ENCODE results near the gene MED12L.

Gene MED12L

GRCh38 chr3:151434151-151434890, 348.9 kb downstream of the MED12L start:
- no peak overlapping the region for H3K4me3 ChIP-seq (ENCODE audit: low read depth in 1 of 2, low read length in 2 of 2)
- H3K36me3 ChIP-seq (ENCODE audit: control insufficient read depth in 1 of 2, insufficient read depth in 2 of 2, low read length in 2 of 2): no peaks in the 10 kb centered on the region
- no peak overlapping the region for H3K27ac ChIP-seq (ENCODE audit: low read length)
- no peaks in the 10 kb centered on the region for H3K9me3 ChIP-seq (ENCODE audit: control insufficient read depth in 1 of 2, low read length in 2 of 2)
- H3K4me1 ChIP-seq (ENCODE audit: control insufficient read depth in 1 of 2, insufficient read depth in 2 of 2, low read length in 2 of 2): no peaks in the 10 kb centered on the region
- no peaks in the 10 kb centered on the region for H3K27me3 ChIP-seq (ENCODE audit: low read depth, low read length)

- Histone ChIP-seq H3K36me3 (ENCODE audit: control insufficient read depth in 1 of 2, insufficient read depth in 2 of 2, low read length in 2 of 2) (no peaks in the 10 kb centered on the region), H3K27me3 (ENCODE audit: low read depth, low read length) (no peaks in the 10 kb centered on the region), H3K4me3 (ENCODE audit: low read depth in 1 of 2, low read length in 2 of 2) (no peak overlapping the region), H3K9me3 (ENCODE audit: control insufficient read depth in 1 of 2, low read length in 2 of 2) (no peaks in the 10 kb centered on the region), H3K4me1 (ENCODE audit: control insufficient read depth in 1 of 2, insufficient read depth in 2 of 2, low read length in 2 of 2) (no peaks in the 10 kb centered on the region), H3K27ac (ENCODE audit: low read length) (no peak overlapping the region)
Measured at GRCh38 chr3:151436675-151437446, 351.4 kb downstream of the MED12L start.

- H3K4me1 ChIP-seq (ENCODE audit: control insufficient read depth in 1 of 2, insufficient read depth in 2 of 2, low read length in 2 of 2): no peaks in the 10 kb centered on the region
- no peaks in the 10 kb centered on the region for H3K36me3 ChIP-seq (ENCODE audit: control insufficient read depth in 1 of 2, insufficient read depth in 2 of 2, low read length in 2 of 2)
- no peaks in the 10 kb centered on the region for H3K9me3 ChIP-seq (ENCODE audit: control insufficient read depth in 1 of 2, low read length in 2 of 2)
- no peak overlapping the region for H3K27ac ChIP-seq (ENCODE audit: low read length)
- no peak overlapping the region for H3K4me3 ChIP-seq (ENCODE audit: low read depth in 1 of 2, low read length in 2 of 2)
- H3K27me3 ChIP-seq (ENCODE audit: low read depth, low read length): no peaks in the 10 kb centered on the region
Measured at GRCh38 chr3:151437906-151438305, 352.4 kb downstream of the MED12L start.

GRCh38 chr3:151439652-151440125, 354.2 kb downstream of the MED12L start:
- Histone ChIP-seq H3K27me3 (ENCODE audit: low read depth, low read length) (no peaks in the 10 kb centered on the region), H3K4me1 (ENCODE audit: control insufficient read depth in 1 of 2, insufficient read depth in 2 of 2, low read length in 2 of 2) (no peaks in the 10 kb centered on the region), H3K27ac (ENCODE audit: low read length) (no peak overlapping the region), H3K9me3 (ENCODE audit: control insufficient read depth in 1 of 2, low read length in 2 of 2) (no peaks in the 10 kb centered on the region), H3K36me3 (ENCODE audit: control insufficient read depth in 1 of 2, insufficient read depth in 2 of 2, low read length in 2 of 2) (no peaks in the 10 kb centered on the region), H3K4me3 (ENCODE audit: low read depth in 1 of 2, low read length in 2 of 2) (no peak overlapping the region)

GRCh38 chr3:151440940-151441339, 355.5 kb downstream of the MED12L start:
- Histone ChIP-seq H3K9me3 (ENCODE audit: control insufficient read depth in 1 of 2, low read length in 2 of 2) (no peaks in the 10 kb centered on the region), H3K4me3 (ENCODE audit: low read depth in 1 of 2, low read length in 2 of 2) (no peak overlapping the region), H3K4me1 (ENCODE audit: control insufficient read depth in 1 of 2, insufficient read depth in 2 of 2, low read length in 2 of 2) (no peaks in the 10 kb centered on the region), H3K36me3 (ENCODE audit: control insufficient read depth in 1 of 2, insufficient read depth in 2 of 2, low read length in 2 of 2) (no peaks in the 10 kb centered on the region), H3K27ac (ENCODE audit: low read length) (no peak overlapping the region), H3K27me3 (ENCODE audit: low read depth, low read length) (no peaks in the 10 kb centered on the region)

- Histone ChIP-seq H3K27ac (ENCODE audit: low read length) (no peak overlapping the region), H3K36me3 (ENCODE audit: control insufficient read depth in 1 of 2, insufficient read depth in 2 of 2, low read length in 2 of 2) (no peaks in the 10 kb centered on the region), H3K9me3 (ENCODE audit: control insufficient read depth in 1 of 2, low read length in 2 of 2) (peaks cover 0 to 3% of the 10 kb centered on the region in 2 donors), H3K4me1 (ENCODE audit: control insufficient read depth in 1 of 2, insufficient read depth in 2 of 2, low read length in 2 of 2) (no peaks in the 10 kb centered on the region), H3K4me3 (ENCODE audit: low read depth in 1 of 2, low read length in 2 of 2) (no peak overlapping the region), H3K27me3 (ENCODE audit: low read depth, low read length) (no peaks in the 10 kb centered on the region)
Measured at GRCh38 chr3:151443583-151443982, 358.1 kb downstream of the MED12L start.

GRCh38 chr3:151445273-151446001, 360.0 kb downstream of the MED12L start:
- peaks cover 0 to 3% of the 10 kb centered on the region in 2 donors for H3K9me3 ChIP-seq (ENCODE audit: control insufficient read depth in 1 of 2, low read length in 2 of 2)
- H3K4me3 ChIP-seq (ENCODE audit: low read depth in 1 of 2, low read length in 2 of 2): no peak overlapping the region
- no peaks in the 10 kb centered on the region for H3K4me1 ChIP-seq (ENCODE audit: control insufficient read depth in 1 of 2, insufficient read depth in 2 of 2, low read length in 2 of 2)
- H3K27ac ChIP-seq (ENCODE audit: low read length): no peak overlapping the region
- no peaks in the 10 kb centered on the region for H3K27me3 ChIP-seq (ENCODE audit: low read depth, low read length)
- H3K36me3 ChIP-seq (ENCODE audit: control insufficient read depth in 1 of 2, insufficient read depth in 2 of 2, low read length in 2 of 2): no peaks in the 10 kb centered on the region

GRCh38 chr3:151446002-151446340, 360.5 kb downstream of the MED12L start:
- no peak overlapping the region for H3K4me3 ChIP-seq (ENCODE audit: low read depth in 1 of 2, low read length in 2 of 2)
- H3K27ac ChIP-seq (ENCODE audit: low read length): no peak overlapping the region
- H3K27me3 ChIP-seq (ENCODE audit: low read depth, low read length): no peaks in the 10 kb centered on the region
- no peaks in the 10 kb centered on the region for H3K4me1 ChIP-seq (ENCODE audit: control insufficient read depth in 1 of 2, insufficient read depth in 2 of 2, low read length in 2 of 2)
- H3K36me3 ChIP-seq (ENCODE audit: control insufficient read depth in 1 of 2, insufficient read depth in 2 of 2, low read length in 2 of 2): no peaks in the 10 kb centered on the region
- peaks cover 0 to 3% of the 10 kb centered on the region in 2 donors for H3K9me3 ChIP-seq (ENCODE audit: control insufficient read depth in 1 of 2, low read length in 2 of 2)

- Histone ChIP-seq H3K9me3 (ENCODE audit: control insufficient read depth in 1 of 2, low read length in 2 of 2) (peaks cover 0 to 3% of the 10 kb centered on the region in 2 donors), H3K4me3 (ENCODE audit: low read depth in 1 of 2, low read length in 2 of 2) (no peak overlapping the region), H3K27ac (ENCODE audit: low read length) (no peak overlapping the region), H3K4me1 (ENCODE audit: control insufficient read depth in 1 of 2, insufficient read depth in 2 of 2, low read length in 2 of 2) (no peaks in the 10 kb centered on the region), H3K27me3 (ENCODE audit: low read depth, low read length) (no peaks in the 10 kb centered on the region), H3K36me3 (ENCODE audit: control insufficient read depth in 1 of 2, insufficient read depth in 2 of 2, low read length in 2 of 2) (no peaks in the 10 kb centered on the region)
Measured at GRCh38 chr3:151452368-151452767, 366.9 kb downstream of the MED12L start.

- Histone ChIP-seq H3K9me3 (ENCODE audit: control insufficient read depth in 1 of 2, low read length in 2 of 2) (no peaks in the 10 kb centered on the region), H3K4me3 (ENCODE audit: low read depth in 1 of 2, low read length in 2 of 2) (no peak overlapping the region), H3K36me3 (ENCODE audit: control insufficient read depth in 1 of 2, insufficient read depth in 2 of 2, low read length in 2 of 2) (no peaks in the 10 kb centered on the region), H3K4me1 (ENCODE audit: control insufficient read depth in 1 of 2, insufficient read depth in 2 of 2, low read length in 2 of 2) (no peaks in the 10 kb centered on the region), H3K27ac (ENCODE audit: low read length) (no peak overlapping the region), H3K27me3 (ENCODE audit: low read depth, low read length) (no peaks in the 10 kb centered on the region)
Measured at GRCh38 chr3:151452841-151453240, 367.4 kb downstream of the MED12L start.

GRCh38 chr3:151456065-151456464, 370.6 kb downstream of the MED12L start:
- no peaks in the 10 kb centered on the region for H3K9me3 ChIP-seq (ENCODE audit: control insufficient read depth in 1 of 2, low read length in 2 of 2)
- no peaks in the 10 kb centered on the region for H3K36me3 ChIP-seq (ENCODE audit: control insufficient read depth in 1 of 2, insufficient read depth in 2 of 2, low read length in 2 of 2)
- H3K4me3 ChIP-seq (ENCODE audit: low read depth in 1 of 2, low read length in 2 of 2): no peak overlapping the region
- no peak overlapping the region for H3K27ac ChIP-seq (ENCODE audit: low read length)
- peaks cover 0 to 4% of the 10 kb centered on the region in 2 donors for H3K4me1 ChIP-seq (ENCODE audit: control insufficient read depth in 1 of 2, insufficient read depth in 2 of 2, low read length in 2 of 2)
- H3K27me3 ChIP-seq (ENCODE audit: low read depth, low read length): no peaks in the 10 kb centered on the region

All from muscle layer of duodenum (tissue), 2 donors.